GM18870 (cell line): ENCODE measurements around the gene TSSK3.

Source experiments
- ATAC-seq: cut with Tn5 transposase; IDR thresholded peaks from one replicate; pipeline ENCODE4 v1.9.1; 2021; ENCODE audit warnings: moderate library complexity; ENCODE audit not compliant: unreplicated experiment

Gene TSSK3

GRCh38 chr1:32361308-32361673 lies 1.0 kb upstream of the TSSK3 start:
- no peak for ATAC-seq

GRCh38 chr1:32361674-32362473 lies 465 bp upstream of the TSSK3 start:
- ATAC-seq: no peak

GRCh38 chr1:32363713-32364112 lies 1.4 kb downstream of the TSSK3 start:
- no peak for ATAC-seq

GRCh38 chr1:32364836-32365235 lies 2.5 kb downstream of the TSSK3 start:
- ATAC-seq: no peak

- ATAC-seq: no peak
These were observed 3.1 kb downstream of the TSSK3 start for GRCh38 chr1:32365445-32365844.

GRCh38 chr1:32367912-32368635 lies 5.7 kb downstream of the TSSK3 start:
- ATAC-seq: no peak

- no peak for ATAC-seq
These were observed 9.9 kb downstream of the TSSK3 start for GRCh38 chr1:32372149-32372756.

- no peak for ATAC-seq
These were observed 11.8 kb downstream of the TSSK3 start for GRCh38 chr1:32373996-32374592.

GRCh38 chr1:32376199-32376598 lies 13.9 kb downstream of the TSSK3 start:
- ATAC-seq: no peak

GRCh38 chr1:32377541-32378220 lies 15.3 kb downstream of the TSSK3 start:
- no peak for ATAC-seq

GRCh38 chr1:32380057-32380456 lies 17.7 kb downstream of the TSSK3 start:
- no peak for ATAC-seq

- no peak for ATAC-seq
These were observed 24.5 kb downstream of the TSSK3 start for GRCh38 chr1:32386676-32387392.

- ATAC-seq: no peak
These were observed 26.3 kb downstream of the TSSK3 start for GRCh38 chr1:32388641-32389040.

GRCh38 chr1:32390904-32391870 lies 28.8 kb downstream of the TSSK3 start:
- ATAC-seq: no peak

GRCh38 chr1:32392325-32392724 lies 30.0 kb downstream of the TSSK3 start:
- ATAC-seq: no peak

GRCh38 chr1:32393136-32393535 lies 30.8 kb downstream of the TSSK3 start:
- ATAC-seq: no peak

- peak; percentile 4 for ATAC-seq
These were observed 31.4 kb downstream of the TSSK3 start for GRCh38 chr1:32393832-32394140.

- ATAC-seq: peak; percentile 93
These were observed 32.0 kb downstream of the TSSK3 start, which contains the start of gene BSDC1 for GRCh38 chr1:32394141-32394889. Gene BSDC1, minus strand, starts transcription at chr1:32394441. Its CDS starts 27 bp downstream, at chr1:32394414.
